A204.1 (cell line): ENCODE results near the gene ARRDC2.
"Not testable (repeated sequence)": the region's sequence is repeated elsewhere in the genome, so short reads cannot be mapped to it uniquely, and the experiment has no call there.

ENCODE experiments used
- FAIRE-seq: peaks from 2 replicates; lab custom pipeline; 2012; peaks lifted over from hg19 to GRCh38; lab: Jason Lieb, UNC

Gene ARRDC2

DNA sequence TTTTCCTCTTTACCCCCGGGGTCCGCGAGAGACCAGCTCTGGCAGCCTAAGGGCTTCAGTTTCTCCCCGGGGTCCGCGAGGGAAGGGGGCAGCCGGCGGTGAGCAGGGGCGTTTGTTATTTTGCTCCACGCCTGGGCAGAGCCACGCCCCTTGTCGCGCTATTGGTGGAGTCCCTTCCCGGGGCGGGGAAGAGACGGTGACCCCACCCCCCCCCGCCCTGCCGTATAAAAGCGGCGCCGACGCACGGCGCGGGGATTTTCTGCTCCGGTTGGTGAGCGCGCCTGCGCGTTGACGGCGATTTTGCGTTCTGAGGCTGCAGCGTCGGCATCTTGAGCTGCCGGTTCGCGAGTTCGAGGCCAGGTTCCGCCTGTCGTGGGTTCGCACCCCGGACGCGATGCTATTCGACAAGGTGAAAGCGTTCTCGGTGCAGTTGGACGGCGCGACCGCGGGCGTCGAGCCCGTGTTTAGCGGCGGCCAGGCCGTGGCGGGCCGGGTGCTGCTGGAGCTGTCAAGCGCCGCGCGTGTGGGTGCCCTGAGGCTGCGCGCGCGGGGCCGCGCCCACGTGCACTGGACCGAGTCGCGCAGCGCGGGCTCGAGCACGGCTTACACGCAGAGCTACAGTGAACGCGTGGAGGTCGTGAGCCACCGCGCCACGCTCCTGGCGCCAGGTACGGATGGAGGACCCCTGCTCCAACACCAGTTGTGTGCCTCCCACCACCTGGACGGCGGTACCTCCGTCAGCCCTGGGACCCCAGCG is at the start of gene ARRDC2:
ARRDC2 (plus strand) TSS at position 254 of the 757 bp plus-strand sequence; CDS start at position 395, 141 bp downstream.
- FAIRE-seq: no peak

GRCh38 chr19:17963936-17964691 is 43.9 kb upstream of the ARRDC2 start:
- no peak for FAIRE-seq

DNA sequence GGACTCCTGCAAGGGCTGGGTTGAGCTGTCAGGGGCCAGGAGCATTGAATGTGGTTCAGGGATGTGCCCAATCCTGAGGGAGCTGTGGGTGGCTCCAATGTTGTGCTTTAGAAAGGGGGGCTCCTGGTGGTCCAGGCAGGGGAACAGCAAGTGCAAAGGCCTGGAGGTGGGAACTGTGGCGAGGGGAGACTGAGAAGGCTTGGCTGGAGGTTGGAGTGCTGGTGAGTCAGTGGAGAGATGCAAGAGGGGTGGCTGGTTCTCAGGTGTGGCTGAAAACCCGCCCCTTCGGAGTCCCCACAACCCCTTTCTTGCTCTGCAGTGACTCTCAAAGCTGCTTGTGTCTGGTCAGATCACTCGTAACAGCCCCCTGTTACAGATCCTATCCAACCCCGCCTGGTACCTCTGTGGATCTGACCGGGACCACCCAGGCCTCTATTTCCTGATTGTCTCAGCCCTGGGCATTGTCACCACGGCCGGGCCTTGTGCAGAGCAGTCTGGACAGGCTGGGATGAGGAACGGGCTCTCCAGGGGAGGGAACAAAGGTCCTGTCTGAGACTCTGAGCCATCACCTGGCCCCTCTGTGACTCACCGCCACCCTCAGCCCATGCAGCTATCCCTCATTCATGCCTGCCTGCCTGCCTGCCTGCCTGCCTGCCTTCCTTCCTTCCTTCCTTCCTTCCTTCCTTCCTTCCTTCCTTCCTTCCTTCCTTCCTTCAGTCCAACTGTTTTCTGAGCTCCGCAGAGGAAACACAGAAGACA is 42.4 kb upstream of the ARRDC2 start:
- no peak for FAIRE-seq

DNA sequence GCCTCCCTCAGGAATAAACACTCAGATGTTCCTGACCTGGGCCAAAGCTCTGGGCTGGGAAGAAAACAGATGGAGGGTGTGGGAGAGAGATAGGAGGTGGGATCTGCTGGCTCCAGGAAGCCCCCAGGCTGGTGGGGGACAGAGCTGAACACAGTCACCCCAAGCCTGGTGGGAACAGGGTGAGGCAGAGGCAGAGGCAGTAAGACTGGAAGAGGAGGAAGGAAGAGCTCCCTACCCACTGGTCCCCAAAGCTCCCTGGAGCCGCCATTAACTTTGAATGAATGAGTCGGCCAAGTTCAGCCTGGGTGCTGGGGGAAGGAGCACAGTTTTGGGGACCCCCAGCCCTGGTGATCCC is 41.9 kb upstream of the ARRDC2 start:
- FAIRE-seq: no peak

GRCh38 chr19:17966550-17967256 is 41.3 kb upstream of the ARRDC2 start, which contains the start of gene KCNN1:
Gene KCNN1 (plus strand): TSS chr19:17967107. CDS start chr19:17973889, 6,782 bp downstream.
- FAIRE-seq: no peak

DNA sequence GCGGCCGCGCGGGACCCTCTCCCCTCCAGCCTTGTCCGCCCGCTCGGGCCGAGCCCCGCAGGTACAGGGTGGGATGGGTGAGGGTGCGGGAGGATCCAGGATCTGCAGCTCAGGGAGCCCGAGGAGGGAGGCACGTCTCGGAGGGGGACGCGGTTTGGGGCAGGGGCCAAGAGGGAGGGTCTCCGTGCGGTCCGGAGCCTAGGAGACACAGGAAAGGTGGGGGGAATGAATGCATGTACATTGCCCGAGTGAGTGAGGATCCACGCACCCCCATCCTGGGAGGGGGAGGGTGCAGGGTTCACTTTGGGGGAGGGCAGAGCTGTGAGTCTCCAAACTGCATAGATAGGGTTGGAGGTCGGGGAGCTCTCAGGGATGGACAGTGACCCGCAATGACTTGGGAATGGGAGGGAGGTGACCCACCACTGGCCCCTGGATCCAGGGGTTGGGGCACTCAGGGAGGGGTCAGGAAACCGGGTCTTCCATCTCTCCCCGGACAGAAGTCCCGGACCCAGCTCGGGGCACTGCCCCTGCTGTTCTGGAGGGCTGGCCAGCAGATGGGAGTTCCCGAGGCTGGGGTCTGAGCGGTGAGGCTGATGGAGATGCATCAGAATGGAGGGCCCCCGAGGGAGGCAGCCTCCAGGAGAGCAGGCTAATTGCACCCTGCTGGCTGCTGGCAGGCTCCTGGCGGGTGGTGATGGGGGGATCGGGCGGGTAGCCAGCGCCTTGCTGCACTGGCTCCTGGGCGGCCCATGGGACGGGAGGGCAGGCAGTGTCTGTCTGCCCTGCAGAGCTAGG is 40.5 kb upstream of the ARRDC2 start:
- FAIRE-seq: no peak

DNA sequence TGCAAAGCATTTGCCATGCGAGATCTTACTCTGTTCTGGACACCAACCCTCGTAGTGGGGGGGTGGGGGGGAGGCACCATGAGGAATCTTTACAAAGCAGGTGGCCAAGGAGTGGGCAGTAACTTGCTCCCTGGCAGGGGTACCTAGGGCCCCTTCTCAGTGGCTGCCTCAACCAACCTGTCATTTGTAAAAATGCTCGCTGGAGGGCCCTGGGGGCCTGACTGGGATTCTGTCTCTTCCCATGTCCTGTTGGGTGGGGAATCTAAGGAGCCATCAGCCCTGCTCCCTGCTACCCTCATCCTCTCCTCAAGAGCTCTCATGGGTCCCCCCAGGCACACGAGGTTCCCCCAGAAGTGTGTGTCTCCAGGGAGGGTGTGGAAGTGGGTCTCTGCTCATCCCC is 39.6 kb upstream of the ARRDC2 start:
- no peak for FAIRE-seq

GRCh38 chr19:17969096-17969792 is 38.7 kb upstream of the ARRDC2 start:
- no peak for FAIRE-seq

GRCh38 chr19:17972230-17972629 is 35.7 kb upstream of the ARRDC2 start:
- no peak for FAIRE-seq

GRCh38 chr19:17973759-17974158 is 34.2 kb upstream of the ARRDC2 start:
- FAIRE-seq: no peak

- no peak for FAIRE-seq
These were observed 33.4 kb upstream of the ARRDC2 start for GRCh38 chr19:17974551-17974950.

DNA sequence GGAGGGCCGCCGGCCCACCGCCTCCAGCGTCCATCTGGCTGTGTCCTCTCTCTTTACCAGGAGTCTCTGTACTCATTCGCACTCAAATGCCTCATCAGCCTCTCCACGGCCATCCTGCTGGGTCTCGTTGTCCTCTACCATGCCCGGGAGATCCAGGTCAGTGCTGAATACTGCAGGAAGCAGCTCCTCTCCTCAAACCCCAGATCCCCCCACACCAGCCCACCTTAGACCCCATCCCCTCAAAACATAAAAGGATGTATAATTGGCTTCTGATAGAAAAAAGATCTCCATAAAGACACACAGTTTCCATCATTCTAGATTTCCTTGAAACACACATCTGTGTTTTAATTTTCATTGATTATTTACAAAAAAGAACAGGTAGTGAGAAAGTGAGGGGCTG is 32.9 kb upstream of the ARRDC2 start:
- no peak for FAIRE-seq

DNA sequence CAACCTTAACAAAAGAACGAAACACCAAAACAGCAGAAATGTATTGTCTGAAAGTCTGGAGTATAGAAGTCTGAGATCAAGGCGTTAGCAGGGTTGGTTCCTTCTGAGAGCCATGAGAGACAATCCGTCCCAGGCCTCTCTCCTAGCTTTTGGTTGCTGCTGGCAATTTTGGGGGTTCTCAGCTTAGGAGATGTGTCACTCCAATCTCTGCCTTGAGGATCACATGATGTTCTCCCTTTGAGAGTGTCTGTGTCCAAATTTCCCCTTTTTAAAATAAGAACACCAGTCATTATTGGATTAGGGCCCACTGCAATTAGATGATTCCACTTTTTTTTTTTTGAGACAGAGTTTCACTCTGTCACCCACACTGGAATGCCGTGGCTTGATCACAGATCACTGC is 30.9 kb upstream of the ARRDC2 start:
- FAIRE-seq: no peak

DNA sequence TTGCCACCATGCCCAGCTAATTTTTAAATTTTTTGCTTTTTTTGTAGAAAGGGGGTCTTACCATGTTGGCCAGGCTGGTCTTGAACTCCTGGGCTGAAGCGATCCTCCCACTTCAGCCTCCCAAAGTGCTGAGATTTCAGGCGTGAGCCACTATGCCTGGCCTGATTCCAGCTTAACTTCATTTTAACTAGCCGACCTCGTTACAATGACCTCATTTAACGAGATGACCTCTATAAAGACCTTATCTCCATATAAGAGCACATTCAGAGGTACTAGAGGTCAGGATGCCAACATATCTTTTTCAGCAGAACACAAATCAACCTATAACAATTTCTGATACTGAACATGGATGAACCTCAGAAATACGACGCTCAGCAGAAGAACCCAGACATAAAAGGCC is 30.5 kb upstream of the ARRDC2 start:
- no peak for FAIRE-seq

GRCh38 chr19:17981611-17982010 is 26.4 kb upstream of the ARRDC2 start:
- FAIRE-seq: no peak

- no peak for FAIRE-seq
These were observed 25.5 kb upstream of the ARRDC2 start for GRCh38 chr19:17982430-17982829.

DNA sequence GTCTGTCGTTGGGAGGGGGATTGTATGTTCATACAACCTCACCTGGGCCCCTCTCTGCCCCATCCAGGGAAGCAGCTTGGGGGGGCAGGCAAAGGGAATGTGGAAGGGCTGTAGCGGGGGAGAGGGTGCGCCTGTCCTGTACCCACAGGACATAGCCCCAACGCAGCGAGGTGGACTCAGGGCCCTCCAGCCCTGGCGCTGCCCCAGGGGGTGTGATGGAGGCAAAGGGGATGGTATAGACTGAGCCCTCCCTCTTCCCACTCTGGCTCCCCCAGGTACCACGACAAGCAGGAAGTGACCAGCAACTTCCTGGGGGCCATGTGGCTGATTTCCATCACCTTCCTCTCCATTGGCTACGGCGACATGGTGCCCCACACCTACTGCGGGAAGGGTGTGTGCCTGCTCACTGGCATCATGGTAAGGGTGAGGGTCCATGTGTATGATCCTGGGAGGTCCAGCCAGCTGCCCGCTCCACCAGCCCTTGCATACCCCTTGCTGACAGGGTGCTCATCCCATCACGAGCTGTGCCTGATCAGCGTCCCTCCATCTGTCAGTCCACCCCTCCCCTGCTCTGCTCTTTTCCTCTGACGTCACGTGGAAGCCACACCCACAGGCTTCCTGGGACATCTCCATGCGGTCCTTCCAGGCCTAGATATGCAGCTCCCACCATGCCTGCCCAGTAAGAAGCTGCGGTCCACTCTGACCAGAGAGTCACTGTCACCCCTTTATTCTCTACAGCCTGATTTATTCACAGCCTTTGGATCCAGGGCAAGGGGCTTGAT is 22.7 kb upstream of the ARRDC2 start:
- FAIRE-seq: no peak

DNA sequence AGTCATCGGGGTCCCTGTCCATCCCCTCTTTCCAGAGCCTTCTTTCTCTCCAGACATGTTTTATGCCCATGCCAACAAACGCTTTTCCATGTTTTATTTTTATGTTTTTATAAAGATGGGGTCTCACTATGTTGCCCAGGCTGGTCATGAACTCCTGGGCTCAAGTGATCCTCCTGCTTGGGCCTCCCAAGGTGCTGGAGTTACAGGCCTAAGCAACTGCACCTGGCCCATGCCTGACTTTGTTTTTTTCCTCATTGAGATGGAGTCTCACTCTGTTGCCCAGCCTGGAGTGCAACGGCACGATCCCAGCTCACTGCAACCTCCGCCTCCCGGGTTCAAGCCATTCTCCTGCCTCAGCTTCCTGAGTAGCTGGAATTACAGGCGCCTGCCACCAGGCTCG is 21.4 kb upstream of the ARRDC2 start:
- FAIRE-seq: not testable (repeated sequence)

DNA sequence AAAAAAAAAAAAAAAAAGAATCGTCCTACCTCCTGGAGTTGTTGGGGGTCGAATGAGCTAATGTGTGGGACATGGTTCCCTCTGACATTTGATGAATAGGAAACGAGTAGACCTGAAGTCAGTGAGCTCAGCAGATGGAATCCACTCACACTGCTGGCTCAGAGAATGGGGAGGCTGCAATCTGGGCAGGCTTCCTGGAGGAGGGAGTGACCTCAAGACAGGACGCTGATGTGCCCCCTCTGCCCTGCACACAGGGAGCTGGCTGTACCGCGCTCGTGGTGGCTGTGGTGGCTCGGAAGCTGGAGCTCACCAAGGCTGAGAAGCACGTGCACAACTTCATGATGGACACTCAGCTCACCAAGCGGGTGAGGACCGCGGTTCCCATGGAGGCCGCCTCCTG is 19.8 kb upstream of the ARRDC2 start:
- FAIRE-seq: no peak
